Progenitor cell of endocrine pancreas (in vitro differentiated cells): ENCODE results near the gene ATP10A. TPM values are rescaled to one million over a fixed set of nuclear protein-coding genes. Genes with fewer than 3 reads are reported as not detected.

ENCODE experiments used
- DNase-seq: peaks from one replicate; pipeline ENCODE4 v3.0.0; 2021; ENCODE audit warnings: low spot score; ENCODE audit not compliant: unreplicated experiment
- H3K27ac Mint-ChIP-seq: 2 replicates; pipeline ENCODE4 v1.8.0; 2021; ENCODE audit warnings: mild to moderate bottlenecking, moderate library complexity, mixed read lengths
- H3K27me3 Mint-ChIP-seq: 2 replicates; pipeline ENCODE4 v1.8.0; 2021; ENCODE audit warnings: mixed read lengths
- H3K36me3 Mint-ChIP-seq: 2 replicates; pipeline ENCODE4 v1.8.0; 2022; ENCODE audit warnings: mixed read lengths; ENCODE audit not compliant: insufficient read depth
- H3K4me1 Mint-ChIP-seq: 2 replicates; pipeline ENCODE4 v1.8.0; 2021; ENCODE audit warnings: low read depth, mixed read lengths
- H3K4me3 Mint-ChIP-seq: 2 replicates; pipeline ENCODE4 v1.8.0; 2021; ENCODE audit warnings: low read depth, mild to moderate bottlenecking, moderate library complexity, mixed read lengths
- H3K9me3 Mint-ChIP-seq: 2 replicates; pipeline ENCODE4 v1.8.0; 2021; ENCODE audit warnings: low read depth, mixed read lengths
- total RNA-seq: library from RNA; stranded (reverse); gene quantifications from 2 replicates; pipeline ENCODE4 v1.2.1, GENCODE V29; 2021
- TF ChIP-seq, protein P1 (sequence below): fragments of 200-600 bp; sonication (generic); IDR thresholded peaks from one replicate; pipeline ENCODE4 v1.5.0; 2021; ENCODE audit warnings: antibody characterized with exemption, mild to moderate bottlenecking; ENCODE audit not compliant: unreplicated experiment

Gene ATP10A
- total RNA-seq, 1 donor from 2014 or later: 0.07 TPM

GRCh38 chr15:25733856-25734679, 129.1 kb downstream of the ATP10A start:
- TF ChIP-seq, protein P1, sequence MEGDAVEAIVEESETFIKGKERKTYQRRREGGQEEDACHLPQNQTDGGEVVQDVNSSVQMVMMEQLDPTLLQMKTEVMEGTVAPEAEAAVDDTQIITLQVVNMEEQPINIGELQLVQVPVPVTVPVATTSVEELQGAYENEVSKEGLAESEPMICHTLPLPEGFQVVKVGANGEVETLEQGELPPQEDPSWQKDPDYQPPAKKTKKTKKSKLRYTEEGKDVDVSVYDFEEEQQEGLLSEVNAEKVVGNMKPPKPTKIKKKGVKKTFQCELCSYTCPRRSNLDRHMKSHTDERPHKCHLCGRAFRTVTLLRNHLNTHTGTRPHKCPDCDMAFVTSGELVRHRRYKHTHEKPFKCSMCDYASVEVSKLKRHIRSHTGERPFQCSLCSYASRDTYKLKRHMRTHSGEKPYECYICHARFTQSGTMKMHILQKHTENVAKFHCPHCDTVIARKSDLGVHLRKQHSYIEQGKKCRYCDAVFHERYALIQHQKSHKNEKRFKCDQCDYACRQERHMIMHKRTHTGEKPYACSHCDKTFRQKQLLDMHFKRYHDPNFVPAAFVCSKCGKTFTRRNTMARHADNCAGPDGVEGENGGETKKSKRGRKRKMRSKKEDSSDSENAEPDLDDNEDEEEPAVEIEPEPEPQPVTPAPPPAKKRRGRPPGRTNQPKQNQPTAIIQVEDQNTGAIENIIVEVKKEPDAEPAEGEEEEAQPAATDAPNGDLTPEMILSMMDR: no peak
- no peaks in the 10 kb centered on the region for H3K9me3 Mint-ChIP-seq
- no peaks in the 10 kb centered on the region for H3K36me3 Mint-ChIP-seq
- no peak for DNase-seq
- H3K27me3 Mint-ChIP-seq: no peaks in the 10 kb centered on the region
- H3K27ac Mint-ChIP-seq: no peak overlapping the region
- H3K4me1 Mint-ChIP-seq: peaks cover 5% of the 10 kb centered on the region
- H3K4me3 Mint-ChIP-seq: no peak overlapping the region

DNA sequence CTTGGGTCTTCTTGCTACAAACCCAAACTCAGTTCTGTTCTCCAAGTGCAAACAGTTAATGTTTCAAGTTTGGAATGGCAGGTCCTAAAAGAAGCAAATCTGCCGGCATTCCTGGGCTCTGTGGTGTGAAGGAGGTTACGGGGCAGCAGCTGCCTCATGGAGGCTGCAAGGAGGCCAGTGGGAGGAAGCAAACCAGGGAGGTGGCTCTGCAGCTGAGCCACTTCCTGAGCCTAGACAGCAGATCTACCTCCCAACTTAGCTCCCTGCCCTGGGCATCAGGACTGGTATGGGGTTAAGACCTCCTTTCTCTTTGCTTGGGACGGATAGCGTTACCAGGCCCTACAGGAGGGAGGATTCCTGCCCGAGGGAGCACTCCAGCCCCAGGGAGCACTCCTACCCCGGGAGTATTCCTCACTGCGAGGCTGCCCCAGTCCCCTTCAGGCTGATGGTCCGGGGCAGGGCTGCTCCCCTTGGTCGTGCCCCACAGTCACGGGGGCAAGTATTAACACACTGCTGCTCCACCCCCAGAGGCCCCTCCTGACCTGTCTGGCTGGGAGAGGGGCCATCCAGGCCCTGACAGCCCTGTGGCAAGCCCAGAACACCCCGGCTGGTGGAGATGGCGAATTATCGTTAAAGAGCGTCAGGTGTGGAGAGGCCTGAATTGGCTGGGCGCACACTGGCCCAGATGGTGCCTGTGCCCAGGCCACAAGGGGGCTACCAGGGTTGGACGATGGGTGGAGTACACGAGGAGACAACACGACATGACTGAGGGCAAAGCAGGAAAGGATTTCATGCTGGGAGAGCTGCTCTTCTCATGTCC, 129.9 kb downstream of the ATP10A start:
- Mint-ChIP-seq H3K4me1 (peaks cover 5% of the 10 kb centered on the region), H3K27me3 (no peaks in the 10 kb centered on the region), H3K9me3 (no peaks in the 10 kb centered on the region), H3K36me3 (no peaks in the 10 kb centered on the region), H3K4me3 (no peak overlapping the region), H3K27ac (no peak overlapping the region)
- DNase-seq: no peak
- TF ChIP-seq, protein P1: no peak

- H3K4me1 Mint-ChIP-seq: no peaks in the 10 kb centered on the region
- H3K9me3 Mint-ChIP-seq: no peaks in the 10 kb centered on the region
- no peak overlapping the region for H3K27ac Mint-ChIP-seq
- H3K27me3 Mint-ChIP-seq: no peaks in the 10 kb centered on the region
- H3K36me3 Mint-ChIP-seq: no peaks in the 10 kb centered on the region
- TF ChIP-seq, protein P1: no peak
- H3K4me3 Mint-ChIP-seq: no peak overlapping the region
- no peak for DNase-seq
Measured at GRCh38 chr15:25732191-25732590, 130.9 kb downstream of the ATP10A start.

DNA sequence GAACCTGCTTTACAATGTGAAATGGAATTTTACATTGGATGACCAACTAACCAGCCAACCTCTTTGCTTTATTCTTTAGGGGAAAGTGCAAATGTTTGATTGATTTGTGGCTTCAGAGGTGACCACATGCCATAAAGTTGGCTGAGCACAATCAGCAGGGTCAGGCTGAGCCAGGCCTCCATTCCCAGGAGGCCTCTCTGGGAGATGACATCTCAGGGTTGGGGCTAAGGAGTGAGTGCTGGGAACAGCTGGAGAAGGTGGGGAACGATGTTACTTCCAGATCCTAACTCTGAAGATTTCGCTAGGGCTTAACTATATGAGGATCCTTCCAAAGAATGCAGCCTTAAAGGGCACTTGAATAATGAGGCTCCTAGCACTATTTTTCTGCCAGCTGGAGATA, 131.7 kb downstream of the ATP10A start:
- DNase-seq: no peak
- Mint-ChIP-seq H3K27me3 (no peaks in the 10 kb centered on the region), H3K4me1 (no peaks in the 10 kb centered on the region), H3K9me3 (no peaks in the 10 kb centered on the region), H3K4me3 (no peak overlapping the region), H3K36me3 (no peaks in the 10 kb centered on the region), H3K27ac (no peak overlapping the region)
- TF ChIP-seq, protein P1: no peak

GRCh38 chr15:25730918-25731317, 132.2 kb downstream of the ATP10A start:
- no peaks in the 10 kb centered on the region for H3K9me3 Mint-ChIP-seq
- TF ChIP-seq, protein P1: no peak
- no peaks in the 10 kb centered on the region for H3K36me3 Mint-ChIP-seq
- DNase-seq: no peak
- no peak overlapping the region for H3K4me3 Mint-ChIP-seq
- no peak overlapping the region for H3K27ac Mint-ChIP-seq
- H3K27me3 Mint-ChIP-seq: no peaks in the 10 kb centered on the region
- H3K4me1 Mint-ChIP-seq: no peaks in the 10 kb centered on the region
